Right lobe of liver (tissue), 6 donors: Measurements from ENCODE around the gene PAX5. TPM values are rescaled to one million over a fixed set of nuclear protein-coding genes. Genes with fewer than 3 reads are reported as not detected.
A peak's percentile ranks its signal among the peaks of the same experiment; 100 is the strongest.

Source experiments
- ATAC-seq, 4 donors: fragments of 200-7000 bp; cut with Tn5 transposase; one replicate each; pipeline ENCODE4 v1.9.1; 2020; ENCODE audit warnings: mild to moderate bottlenecking in 4 of 4, moderate library complexity in 4 of 4
- DNase-seq, 3 donors: peaks; one replicate each; pipeline ENCODE4 v3.0.0-alpha.2; 2020
- H3K27ac ChIP-seq, 3 donors: fragments of 200-600 bp; one replicate each; pipeline ENCODE4 v1.8.0; 2022
- H3K27me3 ChIP-seq, 2 donors: fragments of 200-600 bp; one replicate each; pipeline ENCODE4 v1.8.0; 2022
- H3K36me3 ChIP-seq, 4 donors: fragments of 200-600 bp; sonication (generic) in 1 of 4; one replicate each; pipeline versions ENCODE4 v1.5.1 to v1.8.0; 2017 to 2022; ENCODE audit warnings: control low read depth in 1 of 4
- H3K4me1 ChIP-seq, 4 donors: fragments of 200-600 bp; sonication (generic) in 1 of 4; one replicate each; pipeline versions ENCODE4 v1.5.1 to v1.8.0; 2017 to 2022; ENCODE audit warnings: control low read depth in 1 of 4
- H3K4me3 ChIP-seq, 3 donors: fragments of 200-600 bp; one replicate each; pipeline ENCODE4 v1.8.0; 2022
- H3K9me3 ChIP-seq, 4 donors: fragments of 200-600 bp; sonication (generic) in 1 of 4; one replicate each; pipeline versions ENCODE4 v1.5.1 to v1.8.0; 2017 to 2022; ENCODE audit warnings: control low read depth in 1 of 4
- CTCF ChIP-seq, 4 donors: fragments of 200-600 bp in 3 of 4; fragments of 450-650 bp in 1 of 4; IDR thresholded peaks; one replicate each; pipeline versions ENCODE4 v1.5.1 to v1.8.0; 2016 to 2022; ENCODE audit warnings: antibody characterized with exemption in 4 of 4, mild to moderate bottlenecking in 2 of 4
- POLR2A ChIP-seq: fragments of 450-650 bp; IDR thresholded peaks from one replicate; pipeline ENCODE4 v1.6.1; 2017; ENCODE audit warnings: antibody characterized with exemption, mild to moderate bottlenecking
- WGBS: methylation state at CpG from one replicate; pipeline ENCODE4 v1.1.6; 2018; ENCODE audit warnings: low coverage, low lambda C conversion rate; ENCODE audit not compliant: insufficient coverage; ENCODE audit errors: missing lambda C conversion rate; 5-methylcytosine and 5-hydroxymethylcytosine counted together
- intact Hi-C, 2 donors: fragments of 100-400 bp; cut with DNase I; formaldehyde crosslinking; loops; one replicate each; pipeline versions ENCODE4 v1.11.2 to v1.14.1; 2022
- total RNA-seq, 6 experiments: library from RNA; depleted of rRNA in 2 of 6; stranded (reverse); fragments of >200 nt in 2 of 6; fragmentation: NEBNext Ultra II Directional in 3 of 6; extraction: Animal tissue kit (Norgen Biotek cat#: 25700) in 3 of 6; gene quantifications; one replicate each; pipeline versions ENCODE4 v1.1.0 to v1.2.4, GENCODE V29; 2016 to 2023
- donor health status: DM: no; HTN: yes; CAD: no.
- donor health status: DM: no; HTN: no; CAD: no.
- donor health status: DM: no; HTN: no; CAD: no.
- donor health status: DM: no; HTN: yes; CAD: no.
- donor health status: DM: no; HTN: yes; CAD: no.

Gene PAX5
- total RNA-seq, 6 experiments from 2014 or later: 0.12 to 0.18 TPM; not detected in 4

- no peaks in the 10 kb centered on the region for H3K27me3 ChIP-seq
- no peak overlapping the region for H3K4me3 ChIP-seq
- H3K36me3 ChIP-seq: no peaks in the 10 kb centered on the region
- DNase-seq (no peak), ATAC-seq (peak in 2 of 4 donors; percentile 15)
- H3K9me3 ChIP-seq: no peaks in the 10 kb centered on the region
- intact Hi-C loops: no loop called here
- TF ChIP-seq CTCF (IDR thresholded peaks at IDR 0.05) (no peak), POLR2A (no peak)
- H3K4me1 ChIP-seq: no peaks in the 10 kb centered on the region
- H3K27ac ChIP-seq: no peak overlapping the region
- 58% methylated on average over 5 of the region's 7 CpGs for WGBS
These were observed 172.4 kb downstream of the PAX5 start for GRCh38 chr9:36861528-36862205.

GRCh38 chr9:36858805-36859375 lies 175.2 kb downstream of the PAX5 start:
- Histone ChIP-seq H3K4me3 (no peak overlapping the region), H3K27me3 (no peaks in the 10 kb centered on the region), H3K9me3 (no peaks in the 10 kb centered on the region), H3K36me3 (no peaks in the 10 kb centered on the region), H3K4me1 (no peaks in the 10 kb centered on the region), H3K27ac (no peak overlapping the region)
- no peak for TF ChIP-seq POLR2A
- no peak for TF ChIP-seq CTCF (IDR thresholded peaks at IDR 0.05)
- 77% methylated on average over 13 of the region's 23 CpGs for WGBS
- intact Hi-C loops: no loop called here
- ATAC-seq (no peak), DNase-seq (no peak)

GRCh38 chr9:36855448-36856315 lies 178.4 kb downstream of the PAX5 start:
- Histone ChIP-seq H3K4me1 (no peaks in the 10 kb centered on the region), H3K9me3 (no peaks in the 10 kb centered on the region), H3K27ac (no peak overlapping the region), H3K27me3 (no peaks in the 10 kb centered on the region), H3K4me3 (no peak overlapping the region), H3K36me3 (no peaks in the 10 kb centered on the region)
- intact Hi-C loops: no loop called here
- peak in 3 of 4 donors; percentile 14 to 33 (median 29) for TF ChIP-seq CTCF (IDR thresholded peaks at IDR 0.05)
- no peak for TF ChIP-seq POLR2A
- ATAC-seq: peak; percentile 50 to 70 (median 58)
- WGBS: 53% methylated on average over 6 of the region's 9 CpGs
- no peak for DNase-seq

- no peak overlapping the region for H3K4me3 ChIP-seq
- H3K4me1 ChIP-seq: no peaks in the 10 kb centered on the region
- H3K27ac ChIP-seq: no peak overlapping the region
- H3K9me3 ChIP-seq: no peaks in the 10 kb centered on the region
- WGBS: 60% methylated on average over 3 of the region's 10 CpGs
- TF ChIP-seq POLR2A (no peak), CTCF (IDR thresholded peaks at IDR 0.05) (no peak)
- no peaks in the 10 kb centered on the region for H3K36me3 ChIP-seq
- no peak for ATAC-seq
- no peaks in the 10 kb centered on the region for H3K27me3 ChIP-seq
- intact Hi-C loops: no loop called here
- no peak for DNase-seq
These were observed 179.3 kb downstream of the PAX5 start for GRCh38 chr9:36854751-36855150.
